Keratinocyte (primary cell): ENCODE measurements around the gene RAC2. TPM values are rescaled to one million over a fixed set of nuclear protein-coding genes. Genes with fewer than 3 reads are reported as not detected.

Source experiments
- DNase-seq: peaks from one replicate; pipeline ENCODE4 v3.0.0-alpha.2; 2011; ENCODE audit warnings: low read depth, missing footprints, low spot score
- FAIRE-seq: peaks from 2 replicates; lab custom pipeline; 2011; peaks lifted over from hg19 to GRCh38; lab: Jason Lieb, UNC
- H2AFZ ChIP-seq: 2 replicates; pipeline ENCODE4 v1.6.0; 2012; ENCODE audit warnings: low read length, control low read depth, inconsistent platforms; ENCODE audit not compliant: control insufficient read depth
- H3K27ac ChIP-seq: 2 replicates; pipeline ENCODE4 v1.5.1; 2011; ENCODE audit warnings: low read length; ENCODE audit not compliant: control insufficient read depth, insufficient read depth
- H3K27me3 ChIP-seq: 3 replicates; pipeline ENCODE4 v1.6.0; 2011; ENCODE audit warnings: low read length; ENCODE audit not compliant: control insufficient read depth, insufficient read depth; ENCODE audit errors: extremely low read depth
- H3K36me3 ChIP-seq, 2 experiments: 2 replicates in 1 of 2; 3 replicates in 1 of 2; pipeline ENCODE4 v1.5.1; 2011; ENCODE audit warnings: low read length in 2 of 2, mild to moderate bottlenecking in 1 of 2; ENCODE audit not compliant: control insufficient read depth in 2 of 2, insufficient read depth in 2 of 2; ENCODE audit errors: extremely low read depth in 1 of 2
- H3K4me1 ChIP-seq: 3 replicates; pipeline ENCODE4 v1.5.1; 2011; ENCODE audit warnings: low read length; ENCODE audit not compliant: control insufficient read depth, insufficient read depth; ENCODE audit errors: extremely low read depth
- H3K4me2 ChIP-seq: 3 replicates; pipeline ENCODE4 v1.6.0; 2011; ENCODE audit warnings: low read depth, low read length; ENCODE audit not compliant: control insufficient read depth, insufficient read depth; ENCODE audit errors: extremely low read depth
- H3K4me3 ChIP-seq, 3 experiments: fragments of 200-600 bp in 1 of 3; sonication (generic) in 1 of 3; 2 replicates in 2 of 3; 3 replicates in 1 of 3; pipeline ENCODE4 v1.5.1; 2011 to 2016; ENCODE audit warnings: low read length in 3 of 3, mild to moderate bottlenecking in 3 of 3, control low read depth in 2 of 3, inconsistent platforms in 1 of 3, low read depth in 1 of 3, mixed read lengths in 1 of 3, mixed run types in 1 of 3, moderate library complexity in 1 of 3; ENCODE audit not compliant: control insufficient read depth in 2 of 3, insufficient read depth in 2 of 3; ENCODE audit errors: extremely low read depth in 1 of 3
- H3K79me2 ChIP-seq: 2 replicates; pipeline ENCODE4 v1.6.0; 2012; ENCODE audit warnings: low read length; ENCODE audit not compliant: control insufficient read depth, insufficient read depth
- H3K9ac ChIP-seq: 3 replicates; pipeline ENCODE4 v1.6.0; 2011; ENCODE audit warnings: low read length; ENCODE audit not compliant: control insufficient read depth, insufficient read depth; ENCODE audit errors: extremely low read depth
- H3K9me1 ChIP-seq: 3 replicates; pipeline ENCODE4 v1.6.0; 2011; ENCODE audit warnings: low read length; ENCODE audit not compliant: control insufficient read depth, insufficient read depth; ENCODE audit errors: extremely low read depth
- H3K9me3 ChIP-seq: 2 replicates; pipeline ENCODE4 v1.5.1; 2012; ENCODE audit warnings: low read depth, low read length; ENCODE audit not compliant: control insufficient read depth
- H4K20me1 ChIP-seq: 3 replicates; pipeline ENCODE4 v1.6.0; 2011; ENCODE audit warnings: low read length; ENCODE audit not compliant: control insufficient read depth, insufficient read depth; ENCODE audit errors: extremely low read depth
- CTCF ChIP-seq, 3 experiments: IDR thresholded peaks in 1 of 3; conservative IDR thresholded peaks in 1 of 3; optimal IDR thresholded peaks in 1 of 3; 2 replicates in 2 of 3; 3 replicates in 1 of 3; pipeline versions ENCODE3 to v1.5.1; 2011; ENCODE audit warnings: low read length in 3 of 3, mild to moderate bottlenecking in 3 of 3, moderate library complexity in 2 of 3, control low read depth in 1 of 3, inconsistent platforms in 1 of 3; ENCODE audit not compliant: insufficient read depth in 2 of 3; ENCODE audit errors: extremely low read depth in 1 of 3
- EZH2 ChIP-seq: IDR thresholded peaks from one replicate; pipeline ENCODE4 v1.6.1; 2012; ENCODE audit warnings: inconsistent platforms, mild to moderate bottlenecking, low read length, moderate library complexity
- dilution Hi-C: fragments of 300-500 bp; cut with MboI; formaldehyde crosslinking; loops from one replicate; pipeline ENCODE4 v1.7.0; 2020; ENCODE audit warnings: low sequenced_read_pairs; ENCODE audit not compliant: extremely low pct_ligation_motif_present
- polyA plus RNA-seq, 5 experiments: library from polyadenylated mRNA; depleted of rRNA in 3 of 5; stranded (reverse) in 3 of 5; stranded (forward) in 1 of 5; unstranded in 1 of 5; fragments of >200 nt; gene quantifications; 1 replicate in 1 of 5; 2 replicates in 3 of 5; 3 replicates in 1 of 5; pipeline versions ENCODE4 v1.2.1 to v1.2.3, GENCODE V29; 2011 to 2012; ENCODE audit warnings: missing spikeins in 2 of 5, low read depth in 1 of 5, low replicate concordance in 1 of 5

The RAC2 gene
- polyA plus RNA-seq, 1 donor (not counting 4 experiments of a cell fraction or from before 2014, with no cell fraction given), result 78.6 TPM

- no peak overlapping the region for H2AFZ ChIP-seq
- H3K27ac ChIP-seq, result no peak overlapping the region
- no peaks in the 10 kb centered on the region for H3K79me2 ChIP-seq
- no peaks in the 10 kb centered on the region for H3K36me3 ChIP-seq
- H3K4me1 ChIP-seq, result peaks cover 47% of the 10 kb centered on the region
- dilution Hi-C loops, result no loop called here
- no peaks in the 10 kb centered on the region for H3K9me3 ChIP-seq
- FAIRE-seq (no peak), DNase-seq (no peak)
- H3K4me2 ChIP-seq, result no peak overlapping the region
- H3K4me3 ChIP-seq, result no peak overlapping the region
- no peaks in the 10 kb centered on the region for H3K9me1 ChIP-seq
- no peaks in the 10 kb centered on the region for H4K20me1 ChIP-seq
- no peak for TF ChIP-seq CTCF (optimal IDR thresholded peaks at IDR 0.05 in 1 of 3, IDR thresholded peaks at IDR 0.05 in 1 of 3, conservative IDR thresholded peaks at IDR 0.05 in 1 of 3; ENCODE audit: extremely low read depth in 1 of 3, insufficient read depth in 2 of 3, low read length in 3 of 3)
- H3K27me3 ChIP-seq, result no peaks in the 10 kb centered on the region
- H3K9ac ChIP-seq, result no peak overlapping the region
Observed at GRCh38 chr22:37193629-37194191, 50.4 kb downstream of the RAC2 start.

GRCh38 chr22:37192741-37193140, 51.3 kb downstream of the RAC2 start:
- Histone ChIP-seq H3K36me3 (no peaks in the 10 kb centered on the region), H3K9me1 (no peaks in the 10 kb centered on the region), H3K4me3 (no peak overlapping the region), H3K27ac (no peak overlapping the region), H2AFZ (no peak overlapping the region), H4K20me1 (no peaks in the 10 kb centered on the region), H3K27me3 (no peaks in the 10 kb centered on the region), H3K4me1 (peaks cover 51% of the 10 kb centered on the region), H3K79me2 (no peaks in the 10 kb centered on the region), H3K4me2 (no peak overlapping the region), H3K9ac (no peak overlapping the region), H3K9me3 (no peaks in the 10 kb centered on the region)
- TF ChIP-seq EZH2, result no peak
- no peak for TF ChIP-seq CTCF (optimal IDR thresholded peaks at IDR 0.05 in 1 of 3, IDR thresholded peaks at IDR 0.05 in 1 of 3, conservative IDR thresholded peaks at IDR 0.05 in 1 of 3; ENCODE audit: extremely low read depth in 1 of 3, insufficient read depth in 2 of 3, low read length in 3 of 3)
- DNase-seq (no peak), FAIRE-seq (no peak)
- dilution Hi-C loops, result no loop called here
